ENCODE data around the gene PAOX. TPM values are rescaled to one million over a fixed set of nuclear protein-coding genes. Genes with fewer than 3 reads are reported as not detected.

The PAOX gene
- total RNA-seq, 4 donors from 2014 or later: 3.5 to 11.0 (median 9.9) TPM

- WGBS, 2 donors: 92 to 96% methylated on average over 17 to 19 of the region's 19 CpGs
- Histone ChIP-seq H3K27me3 (no peaks in the 10 kb centered on the region), H3K36me3 (peaks cover 0 to 14% of the 10 kb centered on the region in 2 donors), H3K4me3 (replicated peaks in 1 of 3) (no peak overlapping the region), H3K27ac (no peak overlapping the region), H3K9me3 (no peaks in the 10 kb centered on the region), H3K4me1 (peaks cover 14 to 15% of the 10 kb centered on the region in 2 donors)
- DNase-seq: no peak
- TF ChIP-seq CTCF (IDR thresholded peaks at IDR 0.05) (no peak), POLR2A (IDR thresholded peaks at IDR 0.05) (no peak)
- intact Hi-C loops (cut with DNase I): no loop called here
These were observed 17.1 kb downstream of the PAOX start for GRCh38 chr10:133396035-133396624.

- intact Hi-C loops (cut with DNase I): no loop called here
- H3K9me3 ChIP-seq: no peaks in the 10 kb centered on the region
- 96 to 98% methylated on average over 6 to 7 of the region's 7 CpGs for WGBS, 2 donors
- no peak for DNase-seq
- peaks cover 12 to 20% of the 10 kb centered on the region in 2 donors for H3K36me3 ChIP-seq
- peaks cover 14 to 15% of the 10 kb centered on the region in 2 donors for H3K4me1 ChIP-seq
- no peak for TF ChIP-seq POLR2A (IDR thresholded peaks at IDR 0.05)
- no peak for TF ChIP-seq CTCF (IDR thresholded peaks at IDR 0.05)
- no peaks in the 10 kb centered on the region for H3K27me3 ChIP-seq
- no peak overlapping the region for H3K4me3 ChIP-seq (replicated peaks in 1 of 3)
- H3K27ac ChIP-seq: no peak overlapping the region
These were observed 18.9 kb downstream of the PAOX start for GRCh38 chr10:133397938-133398337.

GRCh38 chr10:133399123-133399601, 20.1 kb downstream of the PAOX start:
- DNase-seq: no peak
- 94 to 96% methylated on average over 15 to 17 of the region's 19 CpGs for WGBS, 2 donors
- Histone ChIP-seq H3K27ac (no peak overlapping the region), H3K36me3 (peaks cover 12 to 26% of the 10 kb centered on the region in 2 donors), H3K27me3 (no peaks in the 10 kb centered on the region), H3K4me1 (peaks cover 9 to 10% of the 10 kb centered on the region in 2 donors), H3K4me3 (replicated peaks in 1 of 3) (no peak overlapping the region), H3K9me3 (no peaks in the 10 kb centered on the region)
- no peak for TF ChIP-seq POLR2A (IDR thresholded peaks at IDR 0.05)
- no peak for TF ChIP-seq CTCF (IDR thresholded peaks at IDR 0.05)
- intact Hi-C loops (cut with DNase I): no loop called here

GRCh38 chr10:133400624-133401424, 21.8 kb downstream of the PAOX start:
- no peak for DNase-seq
- Histone ChIP-seq H3K4me1 (no peaks in the 10 kb centered on the region), H3K27me3 (no peaks in the 10 kb centered on the region), H3K36me3 (peaks cover 12 to 26% of the 10 kb centered on the region in 2 donors), H3K9me3 (no peaks in the 10 kb centered on the region), H3K4me3 (replicated peaks in 1 of 3) (no peak overlapping the region), H3K27ac (no peak overlapping the region)
- intact Hi-C loops (cut with DNase I): no loop called here
- no peak for TF ChIP-seq CTCF (IDR thresholded peaks at IDR 0.05)
- no peak for TF ChIP-seq POLR2A (IDR thresholded peaks at IDR 0.05)
- 87 to 88% methylated on average over 10 of the region's 10 CpGs for WGBS, 2 donors

- no peak for DNase-seq
- Histone ChIP-seq H3K9me3 (no peaks in the 10 kb centered on the region), H3K4me3 (replicated peaks in 1 of 3) (no peak overlapping the region), H3K27ac (no peak overlapping the region), H3K4me1 (no peaks in the 10 kb centered on the region), H3K36me3 (peaks cover 12 to 26% of the 10 kb centered on the region in 2 donors), H3K27me3 (no peaks in the 10 kb centered on the region)
- 94 to 97% methylated on average over 10 to 12 of the region's 12 CpGs for WGBS, 2 donors
- intact Hi-C loops (cut with DNase I): no loop called here
- TF ChIP-seq POLR2A (IDR thresholded peaks at IDR 0.05): no peak
- TF ChIP-seq CTCF (IDR thresholded peaks at IDR 0.05): no peak
These were observed 22.4 kb downstream of the PAOX start for GRCh38 chr10:133401500-133401899.

Data from thyroid gland (tissue), 4 donors.